Mesothelial cell of epicardium (in vitro differentiated cells): ENCODE measurements around the gene ERC2. TPM values are rescaled to one million over a fixed set of nuclear protein-coding genes. Genes with fewer than 3 reads are reported as not detected.

Experiments
- DNase-seq, 2 experiments: peaks; one replicate each; pipeline ENCODE4 v3.0.0; 2021; ENCODE audit warnings: low spot score in 2 of 2; ENCODE audit not compliant: unreplicated experiment in 2 of 2
- H3K27ac Mint-ChIP-seq: 2 replicates; pipeline ENCODE4 v1.8.0; 2021; ENCODE audit warnings: mixed read lengths
- H3K27me3 Mint-ChIP-seq: 2 replicates; pipeline ENCODE4 v1.8.0; 2021; ENCODE audit warnings: low read depth, mixed read lengths
- H3K36me3 Mint-ChIP-seq: 2 replicates; pipeline ENCODE4 v1.8.0; 2021; ENCODE audit warnings: mixed read lengths
- H3K4me1 Mint-ChIP-seq: 2 replicates; pipeline ENCODE4 v1.8.0; 2021; ENCODE audit warnings: mixed read lengths
- H3K4me3 Mint-ChIP-seq: 2 replicates; pipeline ENCODE4 v1.8.0; 2021; ENCODE audit warnings: mild to moderate bottlenecking, moderate library complexity, mixed read lengths
- H3K9me3 Mint-ChIP-seq: 2 replicates; pipeline ENCODE4 v1.8.0; 2021; ENCODE audit warnings: mixed read lengths
- CTCF ChIP-seq: fragments of 200-600 bp; sonication (generic); IDR thresholded peaks from one replicate; pipeline ENCODE4 v1.5.0; 2021; ENCODE audit warnings: antibody characterized with exemption; ENCODE audit not compliant: unreplicated experiment
- total RNA-seq: library from RNA; stranded (reverse); gene quantifications from 3 replicates; pipeline ENCODE4 v1.2.1, GENCODE V29; 2021

Gene ERC2
- total RNA-seq, 1 donor from 2014 or later = 15.6 TPM

GRCh38 chr3:55893045-55893664 is 575.1 kb downstream of the ERC2 start:
- DNase-seq = no peak

DNA sequence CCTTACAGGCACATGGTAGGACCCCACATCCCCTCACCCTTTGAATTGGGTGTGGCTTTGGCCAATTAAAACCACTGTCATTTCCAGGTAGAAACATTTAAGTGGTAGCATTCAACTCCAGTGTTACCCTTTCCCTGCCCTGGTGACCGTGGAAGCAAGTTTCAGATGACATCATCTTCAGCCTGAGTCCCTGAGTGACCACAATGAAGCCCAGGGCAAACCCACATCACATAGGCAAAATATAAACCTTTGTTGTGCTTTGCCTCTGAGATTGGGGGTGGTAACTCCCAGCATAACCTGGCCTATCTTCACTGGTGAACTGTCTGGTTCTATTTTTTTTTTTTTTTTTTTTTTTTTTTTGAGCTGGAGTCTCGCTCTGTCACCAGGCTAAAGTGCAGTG is 577.2 kb downstream of the ERC2 start:
- Mint-ChIP-seq H3K27me3 (peaks cover 3% of the 10 kb centered on the region), H3K36me3 (no peaks in the 10 kb centered on the region), H3K27ac (no peak overlapping the region), H3K9me3 (no peaks in the 10 kb centered on the region), H3K4me1 (no peaks in the 10 kb centered on the region), H3K4me3 (no peak overlapping the region)
- DNase-seq = no peak
- TF ChIP-seq CTCF = no peak

More at GRCh38 chr3:55893045-55893664, 575.1 kb downstream of the ERC2 start:
- Mint-ChIP-seq H3K4me1 (peaks cover 13% of the 10 kb centered on the region), H3K27me3 (peaks cover 3% of the 10 kb centered on the region), H3K4me3 (no peak overlapping the region), H3K27ac (no peak overlapping the region), H3K9me3 (no peaks in the 10 kb centered on the region), H3K36me3 (no peaks in the 10 kb centered on the region)
- TF ChIP-seq CTCF = no peak

DNA sequence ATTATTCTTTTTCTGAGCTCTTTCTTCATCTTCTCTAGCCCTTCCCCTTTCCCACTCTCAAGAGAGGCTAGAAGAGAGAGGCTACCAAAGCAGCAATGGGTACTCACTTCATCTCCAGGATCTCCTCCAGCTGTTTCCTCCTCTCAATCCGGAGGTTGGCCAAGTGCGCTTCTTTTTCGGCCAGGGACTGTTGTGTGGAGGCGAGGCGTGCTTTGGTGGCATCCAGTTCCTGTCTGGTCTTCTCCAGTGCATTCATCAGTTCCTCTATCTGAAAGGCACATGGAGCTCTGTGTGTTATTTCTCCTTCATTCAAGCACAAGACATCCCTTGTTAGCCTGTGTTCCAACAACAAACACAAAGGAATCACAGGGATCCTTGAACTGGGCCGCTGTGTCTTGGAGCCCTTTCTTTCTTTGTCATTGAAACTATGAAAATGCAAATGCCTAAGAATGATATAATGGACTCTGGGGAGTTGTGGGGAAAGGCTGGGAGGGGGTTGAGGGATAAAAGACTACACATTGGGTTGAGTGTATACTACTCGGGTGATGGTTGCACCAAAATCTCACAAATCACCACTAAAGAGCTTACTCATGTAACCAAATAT is 579.9 kb downstream of the ERC2 start:
- H3K4me1 Mint-ChIP-seq = peaks cover 4% of the 10 kb centered on the region
- no peak overlapping the region for H3K27ac Mint-ChIP-seq
- DNase-seq = no peak
- no peaks in the 10 kb centered on the region for H3K9me3 Mint-ChIP-seq
- H3K36me3 Mint-ChIP-seq = no peaks in the 10 kb centered on the region
- H3K27me3 Mint-ChIP-seq = peaks cover 3% of the 10 kb centered on the region
- no peak for TF ChIP-seq CTCF
- no peak overlapping the region for H3K4me3 Mint-ChIP-seq

GRCh38 chr3:55885721-55886120 is 582.5 kb downstream of the ERC2 start:
- no peaks in the 10 kb centered on the region for H3K9me3 Mint-ChIP-seq
- H3K27me3 Mint-ChIP-seq = peaks cover 3% of the 10 kb centered on the region
- H3K4me3 Mint-ChIP-seq = no peak overlapping the region
- H3K4me1 Mint-ChIP-seq = peaks cover 15% of the 10 kb centered on the region
- DNase-seq = no peak
- H3K27ac Mint-ChIP-seq = no peak overlapping the region
- no peak for TF ChIP-seq CTCF
- H3K36me3 Mint-ChIP-seq = no peaks in the 10 kb centered on the region

DNA sequence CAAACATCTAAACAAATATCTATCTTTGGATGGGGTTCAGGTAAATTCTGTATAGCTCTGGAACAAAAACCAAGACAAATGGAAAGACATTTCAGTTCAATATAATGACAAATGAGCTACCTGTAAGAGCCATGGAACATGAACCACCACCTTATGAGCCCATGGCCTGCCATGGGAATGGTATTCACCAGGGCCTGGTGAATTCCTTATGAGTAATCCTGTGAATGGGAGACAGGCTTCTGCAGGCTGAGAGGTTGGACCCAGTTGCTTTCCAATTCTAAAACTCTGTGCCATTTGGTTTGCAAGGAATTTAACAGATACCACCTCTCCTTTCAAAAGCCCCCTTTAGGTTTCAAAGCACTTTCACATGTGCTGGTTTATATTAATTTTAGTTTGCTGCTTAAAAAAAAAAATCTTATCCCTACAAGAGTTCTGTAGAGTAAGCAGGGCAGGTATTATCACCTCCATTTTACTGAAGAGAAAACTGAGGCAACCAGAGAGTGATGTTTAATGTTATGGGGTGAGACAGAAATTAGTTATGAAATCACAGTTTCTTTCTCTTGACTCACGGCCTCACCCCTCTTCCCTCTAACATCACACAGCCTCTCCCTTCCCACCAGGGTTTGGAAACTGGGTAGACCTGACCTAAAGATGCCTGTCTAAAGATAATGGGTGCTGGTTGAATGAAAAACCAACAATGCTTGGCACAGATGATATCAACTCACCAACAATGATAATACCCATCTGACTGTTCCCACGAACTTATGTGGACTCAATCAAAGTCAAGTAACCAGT is 583.6 kb downstream of the ERC2 start:
- H3K4me1 Mint-ChIP-seq = peaks cover 18% of the 10 kb centered on the region
- TF ChIP-seq CTCF = no peak
- no peaks in the 10 kb centered on the region for H3K36me3 Mint-ChIP-seq
- no peaks in the 10 kb centered on the region for H3K9me3 Mint-ChIP-seq
- no peak overlapping the region for H3K27ac Mint-ChIP-seq
- DNase-seq = no peak
- H3K4me3 Mint-ChIP-seq = no peak overlapping the region
- no peaks in the 10 kb centered on the region for H3K27me3 Mint-ChIP-seq
